Caco-2 (cell line): ENCODE measurements around the gene STRAP. TPM values are rescaled to one million over a fixed set of nuclear protein-coding genes. Genes with fewer than 3 reads are reported as not detected.
A peak's percentile ranks its signal among the peaks of the same experiment; 100 is the strongest.

Experiments used
- BruUV-seq: library from RNA; stranded (reverse); fragments of 400-500 nt; replicated peaks from 2 replicates; lab custom pipeline; 2021; lab: Mats Ljungman, UMichigan
- CTCF ChIA-PET: fragments of 300-600 bp; sonication (Branson Sonifier 250); formaldehyde crosslinking; loops from one replicate; lab custom pipeline; 2022; ENCODE audit warnings: antibody characterized with exemption; lab: Charles Lee
- POLR2A ChIA-PET: fragments of 300-600 bp; sonication (Branson Sonifier 250); formaldehyde crosslinking; loops from one replicate; lab custom pipeline; 2022; ENCODE audit warnings: antibody characterized with exemption; lab: Charles Lee
- DNase-seq, 2 experiments: peaks; one replicate each; pipeline versions ENCODE4 v3.0.0 to v3.0.0-alpha.2; 2020 to 2022
- H3K27me3 ChIP-seq: replicated peaks from 2 replicates; pipeline ENCODE4 v1.6.0; 2011; ENCODE audit warnings: low read length; ENCODE audit not compliant: control insufficient read depth, insufficient read depth
- H3K36me3 ChIP-seq: 2 replicates; pipeline ENCODE4 v1.5.1; 2011; ENCODE audit warnings: low read length; ENCODE audit not compliant: control insufficient read depth, insufficient read depth
- H3K4me1 ChIP-seq: fragments of 250-450 bp; sonication (Bioruptor Pico); 2 replicates; pipeline ENCODE4 v1.5.1; 2020; ENCODE audit warnings: mild to moderate bottlenecking
- H3K4me3 ChIP-seq: 2 replicates; pipeline ENCODE4 v1.5.1; 2011; ENCODE audit warnings: low read depth, mild to moderate bottlenecking, control low read depth, low read length
- H3K9me3 ChIP-seq: fragments of 250-450 bp; sonication (Bioruptor Pico); 2 replicates; pipeline ENCODE4 v1.5.1; 2020; ENCODE audit warnings: mild to moderate bottlenecking, moderate library complexity
- H3K27ac Mint-ChIP-seq: one replicate; pipeline ENCODE4 v1.8.0; 2022; ENCODE audit warnings: mixed read lengths; ENCODE audit not compliant: unreplicated experiment
- H3K27me3 Mint-ChIP-seq: one replicate; pipeline ENCODE4 v1.8.0; 2022; ENCODE audit warnings: mixed read lengths; ENCODE audit not compliant: insufficient read depth, unreplicated experiment
- H3K36me3 Mint-ChIP-seq: one replicate; pipeline ENCODE4 v1.8.0; 2022; ENCODE audit warnings: mild to moderate bottlenecking, mixed read lengths; ENCODE audit not compliant: insufficient read depth, unreplicated experiment
- H3K4me1 Mint-ChIP-seq: one replicate; pipeline ENCODE4 v1.8.0; 2022; ENCODE audit warnings: low read depth, mixed read lengths; ENCODE audit not compliant: unreplicated experiment
- H3K4me3 Mint-ChIP-seq: one replicate; pipeline ENCODE4 v1.8.0; 2022; ENCODE audit warnings: mild to moderate bottlenecking, moderate library complexity, mixed read lengths; ENCODE audit not compliant: unreplicated experiment
- H3K9me3 Mint-ChIP-seq: one replicate; pipeline ENCODE4 v1.8.0; 2022; ENCODE audit warnings: mixed read lengths; ENCODE audit not compliant: unreplicated experiment
- CTCF ChIP-seq, 2 experiments: fragments of 200-600 bp in 1 of 2; IDR thresholded peaks; 1 replicate in 1 of 2; 2 replicates in 1 of 2; pipeline versions ENCODE4 v1.5.1 to v1.8.0; 2011 to 2022; ENCODE audit warnings: antibody characterized with exemption in 1 of 2, control low read depth in 1 of 2, inconsistent platforms in 1 of 2, low read depth in 1 of 2, low read length in 1 of 2, mild to moderate bottlenecking in 1 of 2, moderate library complexity in 1 of 2; ENCODE audit not compliant: insufficient read depth in 1 of 2, severe bottlenecking in 1 of 2, unreplicated experiment in 1 of 2
- intact Hi-C: fragments of 100-400 bp; cut with micrococcal nuclease; formaldehyde crosslinking; loops from one replicate; pipeline ENCODE4 v1.10.0; 2022; ENCODE audit not compliant: unreplicated experiment
- total RNA-seq: library from RNA; stranded (reverse); gene quantifications from 2 replicates; pipeline ENCODE4 v1.2.3, GENCODE V29; 2022

STRAP gene
- total RNA-seq, 1 experiment from 2014 or later = 246 TPM

GRCh38 chr12:15918066-15918465 is 35.9 kb downstream of the STRAP start:
- CTCF ChIA-PET = no interaction called here

DNA sequence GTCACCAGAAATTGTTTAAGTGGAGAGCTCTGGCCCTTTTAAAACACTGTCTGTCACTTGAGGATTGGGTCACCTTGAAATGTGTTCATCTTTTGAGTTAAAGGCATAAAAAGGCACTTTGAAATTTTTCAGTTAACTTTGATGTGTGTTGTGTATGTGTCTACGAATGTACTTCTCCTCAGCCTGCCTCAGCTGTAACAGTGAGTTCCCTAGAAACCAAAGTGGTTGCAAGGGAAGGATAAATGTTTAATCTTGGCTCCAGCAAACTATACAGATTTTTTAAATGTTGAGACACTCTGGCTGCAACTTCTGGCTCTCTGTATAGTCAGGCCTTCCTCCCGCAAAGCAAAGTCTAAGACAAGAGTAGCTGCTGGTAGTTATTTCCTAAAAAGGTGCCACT is 37.2 kb downstream of the STRAP start:
- no peak for TF ChIP-seq CTCF (IDR thresholded peaks at IDR 0.05; ENCODE audit: insufficient read depth in 1 of 2, low read depth in 1 of 2, low read length in 1 of 2, severe bottlenecking in 1 of 2, unreplicated experiment in 1 of 2)
- Histone ChIP-seq H3K36me3 (no peaks in the 10 kb centered on the region), H3K9me3 (no peaks in the 10 kb centered on the region), H3K27me3 (no peaks in the 10 kb centered on the region), H3K4me1 (peaks cover 9% of the 10 kb centered on the region), H3K4me3 (no peak overlapping the region)
- peaks cover 17% of the 10 kb centered on the region for H3K36me3 Mint-ChIP-seq
- peaks cover 21% of the 10 kb centered on the region for H3K4me1 Mint-ChIP-seq
- ChIA-PET POLR2A (no interaction called here), CTCF (no interaction called here)
- BruUV-seq = no TSS peak
- no peak overlapping the region for H3K4me3 Mint-ChIP-seq
- no peaks in the 10 kb centered on the region for H3K27me3 Mint-ChIP-seq
- DNase-seq = no peak
- H3K9me3 Mint-ChIP-seq = no peaks in the 10 kb centered on the region
- no peak overlapping the region for H3K27ac Mint-ChIP-seq
- intact Hi-C loops = loop anchor here (10.0 kb wide), 1 partner anchor 425 kb away; the partner anchor contains the start of gene MGST1

More at GRCh38 chr12:15918066-15918465, 35.9 kb downstream of the STRAP start:
- DNase-seq = no peak
- no peak overlapping the region for H3K4me3 Mint-ChIP-seq
- H3K36me3 Mint-ChIP-seq = peaks cover 18% of the 10 kb centered on the region
- Histone ChIP-seq H3K9me3 (no peaks in the 10 kb centered on the region), H3K4me1 (peaks cover 8% of the 10 kb centered on the region), H3K4me3 (no peak overlapping the region), H3K27me3 (no peaks in the 10 kb centered on the region), H3K36me3 (no peaks in the 10 kb centered on the region)
- intact Hi-C loops = loop anchor here (10.0 kb wide), 1 partner anchor 427 kb away; the partner anchor contains the start of gene MGST1
- no TSS peak for BruUV-seq
- no peak for TF ChIP-seq CTCF (IDR thresholded peaks at IDR 0.05; ENCODE audit: insufficient read depth in 1 of 2, low read depth in 1 of 2, low read length in 1 of 2, severe bottlenecking in 1 of 2, unreplicated experiment in 1 of 2)
- no peak overlapping the region for H3K27ac Mint-ChIP-seq
- no peaks in the 10 kb centered on the region for H3K27me3 Mint-ChIP-seq
- POLR2A ChIA-PET = no interaction called here
- H3K4me1 Mint-ChIP-seq = peaks cover 21% of the 10 kb centered on the region
- no peaks in the 10 kb centered on the region for H3K9me3 Mint-ChIP-seq

DNA sequence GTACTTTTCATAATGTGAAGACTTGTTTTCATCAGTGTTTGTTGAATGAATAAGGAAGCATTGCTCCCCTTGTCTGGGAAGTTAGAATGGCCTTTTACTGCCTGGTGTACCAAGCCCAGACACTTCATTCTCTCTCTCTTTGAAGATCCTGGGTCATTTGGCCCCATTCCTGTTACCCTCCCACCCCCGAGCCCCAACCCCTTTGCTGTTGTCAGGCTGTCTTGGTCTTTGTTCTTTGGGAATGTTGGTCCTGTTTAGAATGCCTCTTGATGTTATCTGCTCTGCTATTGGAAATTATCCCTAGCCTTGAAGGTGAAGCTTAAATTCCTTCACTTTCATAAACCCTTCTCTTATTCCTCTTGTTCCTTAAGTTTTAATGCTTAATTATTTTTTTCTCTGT is 42.8 kb downstream of the STRAP start:
- peaks cover 10% of the 10 kb centered on the region for H3K36me3 Mint-ChIP-seq
- Histone ChIP-seq H3K4me3 (no peak overlapping the region), H3K27me3 (no peaks in the 10 kb centered on the region), H3K36me3 (no peaks in the 10 kb centered on the region), H3K4me1 (peaks cover 8% of the 10 kb centered on the region; the same call in 1 of the 2 replicates), H3K9me3 (no peaks in the 10 kb centered on the region)
- no peak for TF ChIP-seq CTCF (IDR thresholded peaks at IDR 0.05; ENCODE audit: insufficient read depth in 1 of 2, low read depth in 1 of 2, low read length in 1 of 2, severe bottlenecking in 1 of 2, unreplicated experiment in 1 of 2)
- H3K4me1 Mint-ChIP-seq = peaks cover 26% of the 10 kb centered on the region
- H3K27ac Mint-ChIP-seq = peak overlapping the region; percentile 29
- intact Hi-C loops = no loop called here
- no peak for DNase-seq
- no TSS peak for BruUV-seq
- H3K27me3 Mint-ChIP-seq = no peaks in the 10 kb centered on the region
- H3K9me3 Mint-ChIP-seq = no peaks in the 10 kb centered on the region
- CTCF ChIA-PET = no interaction called here
- POLR2A ChIA-PET = interaction anchor here (1.1 kb wide), 1 partner anchor 14 kb away, joined by 3 read pairs; the partner anchor contains the start of gene DERA
- no peak overlapping the region for H3K4me3 Mint-ChIP-seq
